Stimulated activated CD8-positive, alpha-beta memory T cell treated with anti-CD3 and anti-CD28 coated beads, Interleukin-7, amount 100 ng/mL, for 4 hours (primary cell): Measurements from ENCODE around the gene NCS1.
A peak's percentile ranks its signal among the peaks of the same experiment; 100 is the strongest.

ENCODE experiments used
- DNase-seq, 2 donors: peaks; one replicate each; pipeline ENCODE4 v3.0.0-alpha.2; 2020; ENCODE audit warnings: low read depth in 2 of 2

NCS1 gene

GRCh38 chr9:130147198-130147597 lies 25.0 kb upstream of the NCS1 start:
- no peak for DNase-seq

GRCh38 chr9:130147910-130148309 lies 24.3 kb upstream of the NCS1 start:
- no peak for DNase-seq

- no peak for DNase-seq
Measured at GRCh38 chr9:130149031-130149430, 23.2 kb upstream of the NCS1 start.

- no peak for DNase-seq
Measured at GRCh38 chr9:130149654-130150286, 22.4 kb upstream of the NCS1 start.

- no peak for DNase-seq
Measured at GRCh38 chr9:130150779-130151382, 21.3 kb upstream of the NCS1 start.

- no peak for DNase-seq
Measured at GRCh38 chr9:130154816-130155215, 17.4 kb upstream of the NCS1 start.

- no peak for DNase-seq
Measured at GRCh38 chr9:130155647-130156046, 16.6 kb upstream of the NCS1 start.

GRCh38 chr9:130156672-130157071 lies 15.5 kb upstream of the NCS1 start:
- DNase-seq, result no peak

GRCh38 chr9:130157079-130157478 lies 15.1 kb upstream of the NCS1 start:
- no peak for DNase-seq

GRCh38 chr9:130158001-130158400 lies 14.2 kb upstream of the NCS1 start:
- DNase-seq, result no peak

GRCh38 chr9:130159057-130159456 lies 13.1 kb upstream of the NCS1 start:
- DNase-seq, result no peak

- no peak for DNase-seq
Measured at GRCh38 chr9:130159915-130160670, 12.1 kb upstream of the NCS1 start.

GRCh38 chr9:130160862-130161470 lies 11.2 kb upstream of the NCS1 start:
- no peak for DNase-seq

GRCh38 chr9:130165579-130165978 lies 6.6 kb upstream of the NCS1 start:
- no peak for DNase-seq

- DNase-seq, result no peak
Measured at GRCh38 chr9:130166399-130166798, 5.8 kb upstream of the NCS1 start.

GRCh38 chr9:130167927-130168326 lies 4.3 kb upstream of the NCS1 start:
- no peak for DNase-seq

- DNase-seq, result no peak
Measured at GRCh38 chr9:130171226-130172148, 717 bp upstream of the NCS1 start.

- DNase-seq, result peak; percentile 27 to 69
Measured at GRCh38 chr9:130172858-130173665, 858 bp downstream of the NCS1 start.

GRCh38 chr9:130173666-130173983 lies 1.4 kb downstream of the NCS1 start:
- no peak for DNase-seq

- DNase-seq, result no peak
Measured at GRCh38 chr9:130174025-130174424, 1.8 kb downstream of the NCS1 start.

- no peak for DNase-seq
Measured at GRCh38 chr9:130174920-130175321, 2.7 kb downstream of the NCS1 start.
